ENCODE results near the gene PRKAR2A. TPM values are rescaled to one million over a fixed set of nuclear protein-coding genes. Genes with fewer than 3 reads are reported as not detected.

The PRKAR2A gene
- total and polyA plus RNA-seq, 2 experiments from 2014 or later, result 13.5 to 30.2 TPM

GRCh38 chr3:48696601-48697000 lies 151.1 kb downstream of the PRKAR2A start:
- Histone ChIP-seq H2AFZ (no peak overlapping the region), H4K20me1 (replicated peaks; ENCODE audit: insufficient read depth) (peaks cover 74% of the 10 kb centered on the region), H3K36me3 (ENCODE audit: insufficient read depth) (peaks cover 42% of the 10 kb centered on the region), H3K4me3 (0 out of 2 replicates have a peak overlapping the region, but pooled peaks have one; percentile 14), H3K9me2 (ENCODE audit: insufficient read depth) (no peaks in the 10 kb centered on the region), H3K79me2 (replicated peaks; ENCODE audit: insufficient read depth) (peaks cover 88% of the 10 kb centered on the region), H3K27me3 (ENCODE audit: insufficient read depth) (no peaks in the 10 kb centered on the region), H3F3A (replicated peaks; ENCODE audit: low read depth) (peaks cover 28% of the 10 kb centered on the region), H3K4me1 (ENCODE audit: insufficient read depth) (peaks cover 31% of the 10 kb centered on the region), H3K27ac (ENCODE audit: low read depth) (peak overlapping the region; percentile 39), H3K4me2 (peak overlapping the region; percentile 62)
- peaks cover 24% of the 10 kb centered on the region for H3K4me1 Mint-ChIP-seq
- no peaks in the 10 kb centered on the region for H3K27me3 Mint-ChIP-seq (ENCODE audit: insufficient read depth, low read depth, poor library complexity)
- no peak for ATAC-seq
- no peaks in the 10 kb centered on the region for H3K9me3 Mint-ChIP-seq
- TF ChIP-seq CREB1 (CRISPR knock-in tag; IDR thresholded peaks at IDR 0.05; ENCODE audit: low read depth), result no peak
- no peak for TF ChIP-seq ZNF114 (CRISPR knock-in tag; IDR thresholded peaks at IDR 0.05)
- no peak for TF ChIP-seq CTCF (conservative IDR thresholded peaks at IDR 0.05; ENCODE audit: low read depth in 2 of 2)
- no peak for TF ChIP-seq ZNF462 (CRISPR knock-in tag; IDR thresholded peaks at IDR 0.05)
- TF ChIP-seq STAT1 (IDR thresholded peaks at IDR 0.05; ENCODE audit: unreplicated experiment), result no peak
- no peak for TF ChIP-seq EZH2 (IDR thresholded peaks at IDR 0.05; ENCODE audit: low read depth, unreplicated experiment)
- no peak for TF ChIP-seq JUNB (IDR thresholded peaks at IDR 0.05; ENCODE audit: unreplicated experiment)
- no peak for TF ChIP-seq POLR2AphosphoS5 (IDR thresholded peaks at IDR 0.05; ENCODE audit: low read depth)
- TF ChIP-seq REST (IDR thresholded peaks at IDR 0.05; ENCODE audit: unreplicated experiment), result no peak
- no peak for TF ChIP-seq ZNF331 (CRISPR knock-in tag; IDR thresholded peaks at IDR 0.05; ENCODE audit: low read depth)
- TF ChIP-seq ETS1 (IDR thresholded peaks at IDR 0.05), result no peak
- no peak for TF ChIP-seq EZH2phosphoT487 (IDR thresholded peaks at IDR 0.05; ENCODE audit: unreplicated experiment)
- no peak for TF ChIP-seq NANOG (IDR thresholded peaks at IDR 0.05; ENCODE audit: borderline replicate concordance)
- H3K36me3 Mint-ChIP-seq (ENCODE audit: low read depth), result peaks cover 72% of the 10 kb centered on the region
- H3K4me3 Mint-ChIP-seq, result no peak overlapping the region
- no peak overlapping the region for H3K27ac Mint-ChIP-seq
- no peak for DNase-seq (ENCODE audit: low spot score)
